ENCODE data around the gene PLCG2. TPM values are rescaled to one million over a fixed set of nuclear protein-coding genes. Genes with fewer than 3 reads are reported as not detected.

The PLCG2 gene
- total and polyA plus RNA-seq, 2 of the 8 experiments (the other 6 are each of a cell fraction or from before 2014, with no cell fraction given) = 6.1 to 6.9 TPM

DNA sequence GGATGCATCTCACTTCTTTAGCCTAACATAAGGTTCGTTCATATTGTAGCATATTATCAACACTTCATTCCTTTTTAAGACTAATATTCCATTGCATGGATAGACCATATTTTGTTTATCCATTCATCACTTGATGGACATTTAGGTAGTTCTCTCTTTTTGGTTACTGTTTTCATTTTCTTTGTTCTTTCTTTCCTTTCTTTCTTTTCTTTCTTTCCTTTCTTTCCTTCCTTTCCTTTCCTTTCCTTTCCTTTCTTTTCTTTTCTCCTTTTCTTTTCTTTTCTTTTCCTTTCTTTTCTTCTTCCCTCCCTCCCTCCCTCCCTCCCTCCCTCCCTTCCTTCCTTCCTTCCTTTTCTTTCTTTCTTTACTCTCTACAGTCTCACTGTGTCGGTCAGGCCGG is 24.2 kb downstream of the PLCG2 start:
- no peak for FAIRE-seq

More for the DNA sequence above, 24.2 kb downstream of the PLCG2 start:
- H2AFZ ChIP-seq (ENCODE audit: low read length) = no peak overlapping the region
- no peaks in the 10 kb centered on the region for H3K27me3 ChIP-seq (replicated peaks in 1 of 4; ENCODE audit: control insufficient read depth in 3 of 4, extremely low read depth in 1 of 4, insufficient read depth in 3 of 4, low read length in 3 of 4)
- H4K5ac ChIP-seq (ENCODE audit: insufficient read length, low read depth, low read length) = no peak overlapping the region
- no peak overlapping the region for H3K4me2 ChIP-seq (ENCODE audit: insufficient read depth in 1 of 2, low read depth in 2 of 2, low read length in 2 of 2)
- H3K18ac ChIP-seq (ENCODE audit: extremely low read depth, low read length) = no peak overlapping the region
- DNase-seq (ENCODE audit: low read depth in 1 of 2, low spot score in 2 of 2) = no peak
- no peak overlapping the region for H2BK20ac ChIP-seq (ENCODE audit: low read length)
- no peaks in the 10 kb centered on the region for H3K79me2 ChIP-seq (ENCODE audit: control insufficient read depth in 1 of 2, insufficient read depth in 2 of 2, low read length in 2 of 2)
- TF ChIP-seq RAD21 (IDR thresholded peaks at IDR 0.05 in 1 of 2, conservative IDR thresholded peaks at IDR 0.05 in 1 of 2; ENCODE audit: low read depth in 2 of 2, low read length in 2 of 2) (no peak), POLR2A (IDR thresholded peaks at IDR 0.05; ENCODE audit: control extremely low read depth in 1 of 2, low read depth in 2 of 2, low read length in 2 of 2) (no peak), MAFK (IDR thresholded peaks at IDR 0.05; ENCODE audit: low read depth, low read length) (no peak), SIRT6 (IDR thresholded peaks at IDR 0.05; ENCODE audit: low read length) (no peak), SIN3A (conservative IDR thresholded peaks at IDR 0.05 in 1 of 2, IDR thresholded peaks at IDR 0.05 in 1 of 2; ENCODE audit: low read depth in 1 of 2, low read length in 2 of 2) (no peak)
- H4K91ac ChIP-seq (replicated peaks; ENCODE audit: insufficient read length, low read length) = no peak overlapping the region
- no peak overlapping the region for H3K9ac ChIP-seq (replicated peaks in 1 of 4; ENCODE audit: extremely low read depth in 1 of 4, low read depth in 3 of 4, low read length in 3 of 4)
- H4K20me1 ChIP-seq (replicated peaks in 1 of 2; ENCODE audit: control insufficient read depth in 1 of 2, insufficient read depth in 2 of 2, low read length in 2 of 2) = no peaks in the 10 kb centered on the region
- H3K27ac ChIP-seq (ENCODE audit: low read depth, low read length) = no peak overlapping the region
- no peaks in the 10 kb centered on the region for H3K9me3 ChIP-seq (ENCODE audit: insufficient read depth in 2 of 2, low read depth in 1 of 2, low read length in 1 of 2)
- CTCF ChIA-PET (ENCODE audit: partially characterized antibody) = no interaction called here
- H3K56ac ChIP-seq (replicated peaks; ENCODE audit: insufficient read length, low read depth, low read length) = no peak overlapping the region
- WGBS, 2 experiments (ENCODE audit: extremely low coverage in 1 of 2, insufficient coverage in 1 of 2, insufficient read length in 1 of 2, insufficient replicate concordance in 2 of 2, low coverage in 1 of 2, low lambda C conversion rate in 2 of 2, missing lambda C conversion rate in 1 of 2) = 89% methylated on average over 3 of the region's 3 CpGs; no CpG with 5 or more reads in 1 of the 2 experiments
- no peak overlapping the region for H3K4me3 ChIP-seq (ENCODE audit: extremely low read depth in 1 of 4, insufficient read depth in 2 of 4, low read depth in 3 of 4, low read length in 4 of 4)
- H3K36me3 ChIP-seq (ENCODE audit: control insufficient read depth in 2 of 4, insufficient read depth in 4 of 4, low read length in 3 of 4) = no peaks in the 10 kb centered on the region
- no peak overlapping the region for H3K4ac ChIP-seq (replicated peaks; ENCODE audit: insufficient read length, low read depth, low read length)
- POLR2A ChIA-PET (ENCODE audit: partially characterized antibody) = no interaction called here
- H3K23ac ChIP-seq (ENCODE audit: insufficient read length) = no peak overlapping the region
- no peak overlapping the region for H2AK5ac ChIP-seq (ENCODE audit: low read depth, low read length)
- no peak overlapping the region for H2BK5ac ChIP-seq (ENCODE audit: low read depth, low read length)
- H3K23me2 ChIP-seq (ENCODE audit: low read depth, low read length) = no peaks in the 10 kb centered on the region
- H4K8ac ChIP-seq (ENCODE audit: extremely low read depth, insufficient read depth, low read length) = no peak overlapping the region
- H2BK120ac ChIP-seq (replicated peaks; ENCODE audit: low read depth, low read length) = no peak overlapping the region
- no peak overlapping the region for H3K14ac ChIP-seq (ENCODE audit: insufficient read length)
- peaks cover 0 to 4% (median 1%) of the 10 kb centered on the region in 4 experiments; a peak in 2 of 7 replicates for H3K4me1 ChIP-seq (replicated peaks in 1 of 4; ENCODE audit: control insufficient read depth in 3 of 4, insufficient read depth in 4 of 4, low read length in 3 of 4)
- no peak overlapping the region for H2BK12ac ChIP-seq (ENCODE audit: low read depth, low read length)
- H2BK15ac ChIP-seq (ENCODE audit: low read length) = no peak overlapping the region
- no peaks in the 10 kb centered on the region for H3K79me1 ChIP-seq (ENCODE audit: low read depth, low read length)
